Measurements from ENCODE around the gene MOCS1. TPM values are rescaled to one million over a fixed set of nuclear protein-coding genes. Genes with fewer than 3 reads are reported as not detected.

Gene MOCS1
- total RNA-seq, 1 experiment from 2014 or later = not detected

- Histone ChIP-seq H3K27ac (no peak overlapping the region), H3K9me3 (ENCODE audit: insufficient read depth, low read depth) (no peaks in the 10 kb centered on the region), H3F3A (ENCODE audit: insufficient read depth, low read depth) (no peaks in the 10 kb centered on the region), H3K4me1 (replicated peaks; ENCODE audit: insufficient read depth) (no peaks in the 10 kb centered on the region), H3K9me2 (ENCODE audit: insufficient read depth) (no peaks in the 10 kb centered on the region), H3K4me3 (no peak overlapping the region), H3K36me3 (ENCODE audit: low read depth) (no peaks in the 10 kb centered on the region), H3K79me2 (ENCODE audit: low read depth) (no peaks in the 10 kb centered on the region), H3K27me3 (ENCODE audit: insufficient read depth, low read depth) (0 out of 2 replicates have a peak, but pooled peaks cover 4% of the 10 kb centered on the region), H4K20me1 (ENCODE audit: insufficient read depth) (no peaks in the 10 kb centered on the region), H2AFZ (no peak overlapping the region), H3K4me2 (no peak overlapping the region)
- no peak for TF ChIP-seq CTCF (conservative IDR thresholded peaks at IDR 0.05)
- TF ChIP-seq EZH2 (IDR thresholded peaks at IDR 0.05; ENCODE audit: low read depth) = no peak
- POLR2A ChIA-PET (ENCODE audit: unreplicated experiment) = no interaction called here
- CTCF ChIA-PET = no interaction called here
- DNase-seq = no peak
- intact Hi-C loops (cut with micrococcal nuclease; ENCODE audit: unreplicated experiment) = no loop called here
- no TSS peak for BruUV-seq (replicated peaks)
Observed at GRCh38 chr6:39948199-39948791, 14.0 kb upstream of the MOCS1 start.

- TF ChIP-seq CTCF (conservative IDR thresholded peaks at IDR 0.05) (no peak), EZH2 (IDR thresholded peaks at IDR 0.05; ENCODE audit: low read depth) (no peak)
- Histone ChIP-seq H3K9me2 (ENCODE audit: insufficient read depth) (no peaks in the 10 kb centered on the region), H3K9me3 (ENCODE audit: insufficient read depth, low read depth) (no peaks in the 10 kb centered on the region), H3K79me2 (ENCODE audit: low read depth) (no peaks in the 10 kb centered on the region), H4K20me1 (ENCODE audit: insufficient read depth) (no peaks in the 10 kb centered on the region), H2AFZ (no peak overlapping the region), H3K36me3 (ENCODE audit: low read depth) (no peaks in the 10 kb centered on the region), H3K27me3 (ENCODE audit: insufficient read depth, low read depth) (0 out of 2 replicates have a peak, but pooled peaks cover 4% of the 10 kb centered on the region), H3F3A (ENCODE audit: insufficient read depth, low read depth) (no peaks in the 10 kb centered on the region), H3K4me2 (no peak overlapping the region), H3K27ac (no peak overlapping the region), H3K4me3 (no peak overlapping the region), H3K4me1 (replicated peaks; ENCODE audit: insufficient read depth) (no peaks in the 10 kb centered on the region)
- DNase-seq = no peak
- POLR2A ChIA-PET (ENCODE audit: unreplicated experiment) = no interaction called here
- intact Hi-C loops (cut with micrococcal nuclease; ENCODE audit: unreplicated experiment) = no loop called here
- BruUV-seq (replicated peaks) = no TSS peak
- CTCF ChIA-PET = no interaction called here
Observed at GRCh38 chr6:39947611-39948068, 13.4 kb upstream of the MOCS1 start.

GRCh38 chr6:39945626-39946025, 11.4 kb upstream of the MOCS1 start:
- CTCF ChIA-PET = no interaction called here
- no TSS peak for BruUV-seq (replicated peaks)
- Histone ChIP-seq H3F3A (ENCODE audit: insufficient read depth, low read depth) (no peaks in the 10 kb centered on the region), H3K4me1 (replicated peaks; ENCODE audit: insufficient read depth) (no peaks in the 10 kb centered on the region), H3K9me2 (ENCODE audit: insufficient read depth) (no peaks in the 10 kb centered on the region), H2AFZ (no peak overlapping the region), H3K4me3 (no peak overlapping the region), H4K20me1 (ENCODE audit: insufficient read depth) (no peaks in the 10 kb centered on the region), H3K9me3 (ENCODE audit: insufficient read depth, low read depth) (no peaks in the 10 kb centered on the region), H3K79me2 (ENCODE audit: low read depth) (no peaks in the 10 kb centered on the region), H3K27me3 (ENCODE audit: insufficient read depth, low read depth) (peaks cover 11% of the 10 kb centered on the region), H3K4me2 (no peak overlapping the region), H3K36me3 (ENCODE audit: low read depth) (no peaks in the 10 kb centered on the region), H3K27ac (no peak overlapping the region)
- no peak for DNase-seq
- intact Hi-C loops (cut with micrococcal nuclease; ENCODE audit: unreplicated experiment) = no loop called here
- POLR2A ChIA-PET (ENCODE audit: unreplicated experiment) = no interaction called here
- TF ChIP-seq CTCF (conservative IDR thresholded peaks at IDR 0.05) (no peak), EZH2 (IDR thresholded peaks at IDR 0.05; ENCODE audit: low read depth) (no peak)
